HEK293 (cell line): ENCODE measurements around the gene TRAM2.

Source experiments
- ATF2 ChIP-seq: fragments of 450-650 bp; formaldehyde crosslinking; IDR thresholded peaks from 2 replicates; pipeline ENCODE4 v1.5.1; 2016; ENCODE audit warnings: missing biosample characterization, missing genetic modification characterization, low read depth
- FEZF1 ChIP-seq: fragments of 450-650 bp; formaldehyde crosslinking; IDR thresholded peaks from 2 replicates; pipeline ENCODE4 v1.5.1; 2016; ENCODE audit warnings: missing biosample characterization, missing genetic modification characterization
- HOXC10 ChIP-seq: sonication (generic); formaldehyde crosslinking; IDR thresholded peaks from 2 replicates; pipeline ENCODE4 v1.8.1; 2023; ENCODE audit warnings: mild to moderate bottlenecking, missing genetic modification reagents
- KLF1 ChIP-seq: fragments of 450-650 bp; formaldehyde crosslinking; IDR thresholded peaks from 2 replicates; pipeline ENCODE4 v1.5.1; 2016; ENCODE audit warnings: missing biosample characterization, missing genetic modification characterization
- SCRT2 ChIP-seq: fragments of 450-650 bp; formaldehyde crosslinking; IDR thresholded peaks from 2 replicates; pipeline ENCODE4 v1.5.1; 2016; ENCODE audit warnings: missing biosample characterization, missing genetic modification characterization
- TRIM28 ChIP-seq: IDR thresholded peaks from 2 replicates; pipeline ENCODE4 v1.6.1; 2011; ENCODE audit warnings: low read length, control low read depth, borderline replicate concordance
- ZNF132 ChIP-seq: fragments of 450-650 bp; formaldehyde crosslinking; IDR thresholded peaks from 2 replicates; pipeline ENCODE4 v1.5.1; 2017; ENCODE audit warnings: missing biosample characterization, missing genetic modification characterization, borderline replicate concordance
- ZNF148 ChIP-seq: fragments of 450-650 bp; formaldehyde crosslinking; IDR thresholded peaks from 2 replicates; pipeline ENCODE4 v1.5.0; 2017; ENCODE audit warnings: missing biosample characterization, missing genetic modification characterization, borderline replicate concordance
- ZNF169 ChIP-seq: fragments of 450-650 bp; formaldehyde crosslinking; IDR thresholded peaks from 2 replicates; pipeline ENCODE4 v1.5.1; 2016; ENCODE audit warnings: missing biosample characterization, missing genetic modification characterization
- ZNF175 ChIP-seq: fragments of 450-650 bp; formaldehyde crosslinking; IDR thresholded peaks from 2 replicates; pipeline ENCODE4 v1.5.1; 2016; ENCODE audit warnings: missing biosample characterization, missing genetic modification characterization
- ZNF341 ChIP-seq: fragments of 450-650 bp; formaldehyde crosslinking; IDR thresholded peaks from 2 replicates; pipeline ENCODE4; 2016; ENCODE audit warnings: low read depth, missing biosample characterization, missing genetic modification characterization
- ZNF354C ChIP-seq: fragments of 450-650 bp; formaldehyde crosslinking; IDR thresholded peaks from 2 replicates; pipeline ENCODE4 v1.5.1; 2016; ENCODE audit warnings: missing biosample characterization, missing genetic modification characterization, low read depth, borderline replicate concordance
- ZNF398 ChIP-seq: fragments of 450-650 bp; formaldehyde crosslinking; IDR thresholded peaks from 2 replicates; pipeline ENCODE4 v1.5.1; 2017; ENCODE audit warnings: missing biosample characterization, missing genetic modification characterization
- ZNF600 ChIP-seq: fragments of 450-650 bp; formaldehyde crosslinking; IDR thresholded peaks from 2 replicates; pipeline ENCODE4 v1.5.1; 2016; ENCODE audit warnings: missing biosample characterization, missing genetic modification characterization
- ZNF610 ChIP-seq: fragments of 450-650 bp; formaldehyde crosslinking; IDR thresholded peaks from 2 replicates; pipeline ENCODE4 v1.5.1; 2016; ENCODE audit warnings: missing biosample characterization, missing genetic modification characterization, borderline replicate concordance
- ZNF843 ChIP-seq: fragments of 450-650 bp; formaldehyde crosslinking; IDR thresholded peaks from 2 replicates; pipeline ENCODE4 v1.5.1; 2016; ENCODE audit warnings: missing biosample characterization, missing genetic modification characterization
- ZXDB ChIP-seq: fragments of 450-650 bp; formaldehyde crosslinking; IDR thresholded peaks from 2 replicates; pipeline ENCODE4 v1.5.1; 2016; ENCODE audit warnings: missing biosample characterization, missing genetic modification characterization
- TF ChIP-seq, protein P1 (sequence below): fragments of 450-650 bp; formaldehyde crosslinking; IDR thresholded peaks from 2 replicates; pipeline ENCODE4 v1.5.1; 2016; ENCODE audit warnings: missing biosample characterization, missing genetic modification characterization
- TF ChIP-seq, protein P2 (sequence below): fragments of 450-650 bp; formaldehyde crosslinking; conservative IDR thresholded peaks from 2 replicates; pipeline ENCODE4 v1.5.1; 2016; ENCODE audit warnings: low read depth, missing biosample characterization, missing genetic modification characterization

The TRAM2 gene

GRCh38 chr6:52549428-52549827, 27.4 kb downstream of the TRAM2 start (continued):
- TF ChIP-seq, protein P1, sequence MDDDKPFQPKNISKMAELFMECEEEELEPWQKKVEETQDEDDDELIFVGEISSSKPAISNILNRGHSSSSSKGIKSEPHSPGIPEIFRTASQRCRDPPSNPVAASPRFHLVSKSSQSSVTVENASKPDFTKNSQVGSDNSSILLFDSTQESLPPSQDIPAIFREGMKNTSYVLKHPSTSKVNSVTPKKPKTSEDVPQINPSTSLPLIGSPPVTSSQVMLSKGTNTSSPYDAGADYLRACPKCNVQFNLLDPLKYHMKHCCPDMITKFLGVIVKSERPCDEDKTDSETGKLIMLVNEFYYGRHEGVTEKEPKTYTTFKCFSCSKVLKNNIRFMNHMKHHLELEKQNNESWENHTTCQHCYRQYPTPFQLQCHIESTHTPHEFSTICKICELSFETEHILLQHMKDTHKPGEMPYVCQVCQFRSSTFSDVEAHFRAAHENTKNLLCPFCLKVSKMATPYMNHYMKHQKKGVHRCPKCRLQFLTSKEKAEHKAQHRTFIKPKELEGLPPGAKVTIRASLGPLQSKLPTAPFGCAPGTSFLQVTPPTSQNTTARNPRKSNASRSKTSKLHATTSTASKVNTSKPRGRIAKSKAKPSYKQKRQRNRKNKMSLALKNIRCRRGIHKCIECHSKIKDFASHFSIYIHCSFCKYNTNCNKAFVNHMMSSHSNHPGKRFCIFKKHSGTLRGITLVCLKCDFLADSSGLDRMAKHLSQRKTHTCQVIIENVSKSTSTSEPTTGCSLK (tag by site-specific recombination): no peak
- peak; percentile 53; the same call in 1 of the 2 replicates for TF ChIP-seq TRIM28
- TF ChIP-seq ZNF354C: no peak
- TF ChIP-seq FEZF1 (tag by site-specific recombination): no peak
- TF ChIP-seq HOXC10 (CRISPR knock-in tag): no peak
- TF ChIP-seq ZNF169 (tag by site-specific recombination): no peak
- TF ChIP-seq ATF2: no peak
- TF ChIP-seq ZNF610 (tag by site-specific recombination): no peak
- TF ChIP-seq ZNF398 (tag by site-specific recombination): no peak
- no peak for TF ChIP-seq ZNF341
- no peak for TF ChIP-seq KLF1 (tag by site-specific recombination)
- no peak for TF ChIP-seq SCRT2 (tag by site-specific recombination)
- no peak for TF ChIP-seq ZNF175
- TF ChIP-seq, protein P2, sequence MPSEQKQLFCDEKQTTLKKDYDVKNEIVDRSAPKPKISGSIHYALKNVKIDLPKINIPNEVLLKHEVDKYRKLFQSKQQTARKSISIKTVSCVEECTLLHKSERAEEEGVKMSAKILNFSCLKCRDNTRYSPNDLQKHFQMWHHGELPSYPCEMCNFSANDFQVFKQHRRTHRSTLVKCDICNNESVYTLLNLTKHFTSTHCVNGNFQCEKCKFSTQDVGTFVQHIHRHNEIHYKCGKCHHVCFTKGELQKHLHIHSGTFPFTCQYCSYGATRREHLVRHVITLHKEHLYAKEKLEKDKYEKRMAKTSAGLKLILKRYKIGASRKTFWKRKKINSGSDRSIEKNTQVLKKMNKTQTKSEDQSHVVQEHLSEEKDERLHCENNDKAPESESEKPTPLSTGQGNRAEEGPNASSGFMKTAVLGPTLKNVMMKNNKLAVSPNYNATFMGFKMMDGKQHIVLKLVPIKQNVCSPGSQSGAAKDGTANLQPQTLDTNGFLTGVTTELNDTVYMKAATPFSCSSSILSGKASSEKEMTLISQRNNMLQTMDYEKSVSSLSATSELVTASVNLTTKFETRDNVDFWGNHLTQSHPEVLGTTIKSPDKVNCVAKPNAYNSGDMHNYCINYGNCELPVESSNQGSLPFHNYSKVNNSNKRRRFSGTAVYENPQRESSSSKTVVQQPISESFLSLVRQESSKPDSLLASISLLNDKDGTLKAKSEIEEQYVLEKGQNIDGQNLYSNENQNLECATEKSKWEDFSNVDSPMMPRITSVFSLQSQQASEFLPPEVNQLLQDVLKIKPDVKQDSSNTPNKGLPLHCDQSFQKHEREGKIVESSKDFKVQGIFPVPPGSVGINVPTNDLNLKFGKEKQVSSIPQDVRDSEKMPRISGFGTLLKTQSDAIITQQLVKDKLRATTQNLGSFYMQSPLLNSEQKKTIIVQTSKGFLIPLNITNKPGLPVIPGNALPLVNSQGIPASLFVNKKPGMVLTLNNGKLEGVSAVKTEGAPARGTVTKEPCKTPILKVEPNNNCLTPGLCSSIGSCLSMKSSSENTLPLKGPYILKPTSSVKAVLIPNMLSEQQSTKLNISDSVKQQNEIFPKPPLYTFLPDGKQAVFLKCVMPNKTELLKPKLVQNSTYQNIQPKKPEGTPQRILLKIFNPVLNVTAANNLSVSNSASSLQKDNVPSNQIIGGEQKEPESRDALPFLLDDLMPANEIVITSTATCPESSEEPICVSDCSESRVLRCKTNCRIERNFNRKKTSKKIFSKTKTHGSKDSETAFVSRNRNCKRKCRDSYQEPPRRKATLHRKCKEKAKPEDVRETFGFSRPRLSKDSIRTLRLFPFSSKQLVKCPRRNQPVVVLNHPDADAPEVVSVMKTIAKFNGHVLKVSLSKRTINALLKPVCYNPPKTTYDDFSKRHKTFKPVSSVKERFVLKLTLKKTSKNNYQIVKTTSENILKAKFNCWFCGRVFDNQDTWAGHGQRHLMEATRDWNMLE (tag by site-specific recombination): no peak
- TF ChIP-seq ZNF600: no peak
- no peak for TF ChIP-seq ZNF148
- no peak for TF ChIP-seq ZNF843 (tag by site-specific recombination)
- no peak for TF ChIP-seq ZXDB (tag by site-specific recombination)
- no peak for TF ChIP-seq ZNF132
- TF ChIP-seq, all 188 proteins: peak for 12
